OCI-LY3 (cell line): Measurements from ENCODE around the gene SFXN1.
"Not testable (repeated sequence)": the region's sequence is repeated elsewhere in the genome, so short reads cannot be mapped to it uniquely, and the experiment has no call there.

Experiments
- H2AFZ ChIP-seq: fragments of 200-600, 300-600 bp; shearing (Covaris generic); 2 replicates; pipeline ENCODE4 v1.6.0; 2014; ENCODE audit warnings: antibody characterized with exemption, low read depth, low read length
- H3K27ac ChIP-seq: fragments of 200-600, 300-600 bp; sonication (generic); 2 replicates; pipeline ENCODE4 v1.5.1; 2014; ENCODE audit warnings: mild to moderate bottlenecking, low read length, moderate library complexity, mixed read lengths
- H3K27me3 ChIP-seq: fragments of 200-600, 300-600 bp; sonication (generic); 2 replicates; pipeline ENCODE4 v1.6.1; 2014; ENCODE audit warnings: low read depth, low read length, mixed read lengths
- H3K36me3 ChIP-seq: fragments of 200-600, 300-600 bp; sonication (generic); replicated peaks from 2 replicates; pipeline ENCODE3; 2014; ENCODE audit warnings: low read depth, low read length, mixed read lengths
- H3K4me1 ChIP-seq: fragments of 300-600, 200-600 bp; sonication (generic); 2 replicates; pipeline ENCODE4 v1.6.1; 2014; ENCODE audit warnings: low read length, mixed read lengths
- H3K4me2 ChIP-seq: fragments of 200-600, 300-600 bp; sonication (generic); 2 replicates; pipeline ENCODE4 v1.6.1; 2014; ENCODE audit warnings: low read length, mixed read lengths
- H3K4me3 ChIP-seq: fragments of 300-600, 200-600 bp; sonication (generic); 2 replicates; pipeline ENCODE4 v1.5.1; 2014; ENCODE audit warnings: antibody characterized with exemption, mild to moderate bottlenecking, low read length, moderate library complexity
- H3K79me2 ChIP-seq: fragments of 300-600, 200-600 bp; shearing (Covaris generic); 2 replicates; pipeline ENCODE4 v1.6.1; 2014; ENCODE audit warnings: mild to moderate bottlenecking, low read length, mixed read lengths
- H3K9ac ChIP-seq: fragments of 300-600, 200-600 bp; shearing (Covaris generic); 2 replicates; pipeline ENCODE4 v1.6.0; 2014; ENCODE audit warnings: mild to moderate bottlenecking, low read length, moderate library complexity
- H3K9me3 ChIP-seq: fragments of 200-600, 300-600 bp; shearing (Covaris generic); 2 replicates; pipeline ENCODE4 v1.6.1; 2014; ENCODE audit warnings: low read length, mixed read lengths; ENCODE audit not compliant: insufficient read depth
- H4K20me1 ChIP-seq: fragments of 200-600, 300-600 bp; sonication (generic); 2 replicates; pipeline ENCODE4 v1.6.1; 2016; ENCODE audit warnings: low read length, mixed read lengths; ENCODE audit not compliant: insufficient read depth
- EZH2phosphoT487 ChIP-seq: fragments of 200-600 bp; shearing (Covaris generic); IDR thresholded peaks from 2 replicates; pipeline ENCODE4 v1.6.1; 2018; ENCODE audit warnings: antibody characterized with exemption, mixed run types, low read depth
- TF ChIP-seq, protein P1 (sequence below): fragments of 200-600, 300-600 bp; sonication (generic); IDR thresholded peaks from 2 replicates; pipeline ENCODE4 v1.5.1; 2014; ENCODE audit warnings: antibody characterized with exemption, low read length, low read depth

SFXN1 gene

DNA sequence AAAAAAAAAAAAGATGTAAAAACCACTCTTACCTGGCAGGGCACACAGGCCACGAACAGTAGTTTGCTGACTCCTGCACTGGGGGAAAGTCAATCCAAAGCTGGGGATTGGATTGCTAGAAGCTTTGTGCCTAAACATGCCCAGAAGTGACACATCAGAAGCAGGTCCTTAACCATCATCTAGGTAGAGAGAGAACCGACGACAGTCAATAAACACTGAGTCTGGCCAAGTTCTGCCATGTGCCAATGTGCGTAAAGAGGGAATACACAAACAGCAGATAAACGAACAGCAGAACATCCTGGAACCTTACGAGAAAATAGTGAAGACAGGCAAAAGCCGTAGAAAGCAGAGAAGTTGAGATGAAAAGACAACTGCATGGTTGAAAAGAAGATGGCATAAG is 14.9 kb downstream of the SFXN1 start:
- no peak overlapping the region for H3K4me3 ChIP-seq
- TF ChIP-seq, protein P1, sequence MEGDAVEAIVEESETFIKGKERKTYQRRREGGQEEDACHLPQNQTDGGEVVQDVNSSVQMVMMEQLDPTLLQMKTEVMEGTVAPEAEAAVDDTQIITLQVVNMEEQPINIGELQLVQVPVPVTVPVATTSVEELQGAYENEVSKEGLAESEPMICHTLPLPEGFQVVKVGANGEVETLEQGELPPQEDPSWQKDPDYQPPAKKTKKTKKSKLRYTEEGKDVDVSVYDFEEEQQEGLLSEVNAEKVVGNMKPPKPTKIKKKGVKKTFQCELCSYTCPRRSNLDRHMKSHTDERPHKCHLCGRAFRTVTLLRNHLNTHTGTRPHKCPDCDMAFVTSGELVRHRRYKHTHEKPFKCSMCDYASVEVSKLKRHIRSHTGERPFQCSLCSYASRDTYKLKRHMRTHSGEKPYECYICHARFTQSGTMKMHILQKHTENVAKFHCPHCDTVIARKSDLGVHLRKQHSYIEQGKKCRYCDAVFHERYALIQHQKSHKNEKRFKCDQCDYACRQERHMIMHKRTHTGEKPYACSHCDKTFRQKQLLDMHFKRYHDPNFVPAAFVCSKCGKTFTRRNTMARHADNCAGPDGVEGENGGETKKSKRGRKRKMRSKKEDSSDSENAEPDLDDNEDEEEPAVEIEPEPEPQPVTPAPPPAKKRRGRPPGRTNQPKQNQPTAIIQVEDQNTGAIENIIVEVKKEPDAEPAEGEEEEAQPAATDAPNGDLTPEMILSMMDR, result no peak
- TF ChIP-seq EZH2phosphoT487, result no peak
- H4K20me1 ChIP-seq, result peaks cover 48% of the 10 kb centered on the region
- H3K79me2 ChIP-seq, result peaks cover 85% of the 10 kb centered on the region
- H3K9ac ChIP-seq, result no peak overlapping the region
- no peaks in the 10 kb centered on the region for H3K27me3 ChIP-seq
- H2AFZ ChIP-seq, result no peak overlapping the region
- no peaks in the 10 kb centered on the region for H3K9me3 ChIP-seq
- H3K36me3 ChIP-seq, result peaks cover 56% of the 10 kb centered on the region
- peaks cover 6% of the 10 kb centered on the region for H3K4me1 ChIP-seq
- H3K27ac ChIP-seq, result no peak overlapping the region
- no peak overlapping the region for H3K4me2 ChIP-seq

GRCh38 chr5:175493726-175494125 is 15.4 kb downstream of the SFXN1 start:
- Histone ChIP-seq H3K79me2 (peaks cover 81% of the 10 kb centered on the region), H3K36me3 (peaks cover 56% of the 10 kb centered on the region)
- TF ChIP-seq EZH2phosphoT487, result no peak
- TF ChIP-seq, protein P1, result no peak

DNA sequence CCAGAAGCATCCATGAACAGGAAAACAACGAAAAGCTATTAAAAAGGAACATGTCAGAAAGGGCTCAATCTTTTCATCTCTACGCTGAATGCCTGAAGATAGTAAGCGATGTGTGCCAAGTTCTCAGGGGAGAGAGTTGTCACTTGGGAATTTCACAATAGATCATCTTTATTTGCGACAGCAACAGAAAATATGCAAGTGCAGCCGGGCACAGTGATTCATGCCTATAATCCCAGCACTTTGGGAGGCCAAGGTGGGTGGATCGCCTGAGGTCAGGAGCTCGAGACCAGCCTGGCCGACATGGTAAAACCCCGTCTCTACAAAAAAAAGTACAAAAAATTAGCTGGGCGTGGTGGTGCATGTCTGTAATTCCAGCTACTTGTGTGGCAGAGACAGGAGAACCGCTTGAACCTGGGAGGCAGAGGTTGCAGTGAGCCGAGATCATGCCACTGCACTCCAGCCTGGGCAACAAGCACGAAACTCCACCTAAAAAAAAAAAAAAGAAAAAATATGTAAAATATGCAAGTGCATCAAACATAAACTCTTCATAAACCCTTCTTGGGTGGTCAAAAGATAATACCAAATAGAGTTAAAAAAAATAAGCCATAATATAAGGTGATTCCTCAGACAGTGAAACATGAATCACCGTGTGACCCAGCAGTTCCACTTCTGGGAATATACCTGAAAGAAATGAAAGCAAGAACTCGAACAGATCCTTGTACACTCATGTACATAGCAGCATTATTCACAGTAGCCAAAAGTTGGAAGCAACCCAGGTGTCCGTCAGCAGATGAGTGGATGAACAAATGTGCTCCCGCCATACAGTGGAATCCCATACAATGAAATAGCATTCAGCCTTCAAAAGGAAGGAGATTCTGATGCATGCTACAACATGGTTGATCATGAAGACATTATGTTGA is 16.2 kb downstream of the SFXN1 start:
- Histone ChIP-seq H3K4me3 (no peak overlapping the region), H3K4me2 (no peak overlapping the region), H4K20me1 (peaks cover 38% of the 10 kb centered on the region), H3K36me3 (peaks cover 53% of the 10 kb centered on the region), H3K4me1 (peaks cover 5% of the 10 kb centered on the region), H3K9me3 (no peaks in the 10 kb centered on the region), H3K9ac (no peak overlapping the region), H2AFZ (no peak overlapping the region), H3K27ac (no peak overlapping the region), H3K79me2 (peaks cover 81% of the 10 kb centered on the region), H3K27me3 (no peaks in the 10 kb centered on the region)
- no peak for TF ChIP-seq EZH2phosphoT487
- TF ChIP-seq, protein P1, result no peak

More at GRCh38 chr5:175493726-175494125, 15.4 kb downstream of the SFXN1 start:
- Histone ChIP-seq H3K4me3 (no peak overlapping the region), H3K9ac (no peak overlapping the region), H4K20me1 (peaks cover 44% of the 10 kb centered on the region), H3K27me3 (no peaks in the 10 kb centered on the region), H3K27ac (no peak overlapping the region), H3K9me3 (no peaks in the 10 kb centered on the region), H2AFZ (no peak overlapping the region), H3K4me1 (peaks cover 6% of the 10 kb centered on the region), H3K4me2 (no peak overlapping the region)

DNA sequence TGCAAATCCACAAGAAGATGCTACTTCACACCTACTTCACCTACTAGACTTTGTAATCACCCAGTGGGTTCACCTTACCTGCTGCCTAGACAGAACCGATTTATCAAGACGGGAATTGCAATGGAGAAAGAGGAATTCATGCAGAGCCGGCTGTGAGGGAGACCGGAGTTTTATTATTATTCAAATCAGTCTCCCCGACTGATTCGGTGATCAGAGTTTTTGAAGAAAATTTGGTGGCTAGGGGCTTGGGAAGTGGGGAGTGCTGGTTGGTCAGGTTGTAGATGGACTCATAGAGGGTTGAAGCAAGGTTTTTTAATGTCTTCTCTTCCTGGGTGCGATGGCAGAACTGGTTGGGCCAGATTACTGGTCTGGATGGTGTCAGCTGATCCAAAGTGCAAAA is 23.4 kb downstream of the SFXN1 start:
- H3K9me3 ChIP-seq, result no peaks in the 10 kb centered on the region
- peaks cover 30% of the 10 kb centered on the region for H3K36me3 ChIP-seq
- H3K27ac ChIP-seq, result no peak overlapping the region
- no peak overlapping the region for H2AFZ ChIP-seq
- no peak overlapping the region for H3K9ac ChIP-seq
- H4K20me1 ChIP-seq, result peaks cover 41% of the 10 kb centered on the region
- H3K4me1 ChIP-seq, result no peaks in the 10 kb centered on the region
- H3K27me3 ChIP-seq, result no peaks in the 10 kb centered on the region
- H3K4me3 ChIP-seq, result no peak overlapping the region
- TF ChIP-seq EZH2phosphoT487, result no peak
- TF ChIP-seq, protein P1, result no peak
- H3K4me2 ChIP-seq, result no peak overlapping the region
- H3K79me2 ChIP-seq, result peaks cover 73% of the 10 kb centered on the region

GRCh38 chr5:175507671-175508070 is 29.3 kb downstream of the SFXN1 start:
- H3K9ac ChIP-seq, H3K4me2 ChIP-seq, H2AFZ ChIP-seq, H3K27ac ChIP-seq, H3K9me3 ChIP-seq, H3K27me3 ChIP-seq, H3K4me1 ChIP-seq, H3K4me3 ChIP-seq: not testable (repeated sequence)
- H4K20me1 ChIP-seq, result peaks cover 37% of the 10 kb centered on the region
- peaks cover 47% of the 10 kb centered on the region for H3K36me3 ChIP-seq
- H3K79me2 ChIP-seq, result peaks cover 44% of the 10 kb centered on the region
